Lung (tissue), 12 donors: ENCODE data around the gene PRPF38B. TPM values are rescaled to one million over a fixed set of nuclear protein-coding genes. Genes with fewer than 3 reads are reported as not detected.

ENCODE experiments used
- ATAC-seq: fragments of 200-7000 bp; cut with Tn5 transposase; one replicate; pipeline ENCODE4 v1.9.1; 2020; ENCODE audit warnings: moderate number of reproducible peaks; ENCODE audit not compliant: insufficient read depth, low FRiP score
- DNase-seq, 3 donors: peaks; one replicate each; pipeline ENCODE4 v3.0.0-alpha.2; 2013 to 2017
- H3K27ac ChIP-seq, 2 donors: one replicate each; pipeline ENCODE4 v1.5.1; 2013; ENCODE audit warnings: mild to moderate bottlenecking in 2 of 2, moderate library complexity in 2 of 2, control low read depth in 1 of 2, inconsistent platforms in 1 of 2, low read depth in 1 of 2, low read length in 1 of 2
- H3K27me3 ChIP-seq, 3 donors: one replicate each; pipeline ENCODE4 v1.5.1; 2013; ENCODE audit warnings: low read length in 2 of 3; ENCODE audit not compliant: control insufficient read depth in 3 of 3, insufficient read depth in 3 of 3
- H3K36me3 ChIP-seq, 4 donors: one replicate each; pipeline ENCODE4 v1.5.1; 2013; ENCODE audit warnings: low read length in 4 of 4, mild to moderate bottlenecking in 1 of 4, moderate library complexity in 1 of 4; ENCODE audit not compliant: control insufficient read depth in 4 of 4, insufficient read depth in 4 of 4
- H3K4me1 ChIP-seq, 5 donors: one replicate each; pipeline ENCODE4 v1.5.1; 2013; ENCODE audit warnings: low read length in 5 of 5, mild to moderate bottlenecking in 2 of 5, moderate library complexity in 1 of 5; ENCODE audit not compliant: control insufficient read depth in 5 of 5, insufficient read depth in 5 of 5
- H3K4me3 ChIP-seq: one replicate; pipeline ENCODE4 v1.5.1; 2013; ENCODE audit warnings: mild to moderate bottlenecking, control low read depth, moderate library complexity
- H3K9ac ChIP-seq, 2 donors: one replicate each; pipeline ENCODE4 v1.5.1; 2013; ENCODE audit warnings: low read length in 2 of 2, control low read depth in 1 of 2; ENCODE audit not compliant: insufficient read depth in 1 of 2
- H3K9me3 ChIP-seq, 4 donors: one replicate each; pipeline ENCODE4 v1.5.1; 2013; ENCODE audit warnings: low read length in 3 of 4, mild to moderate bottlenecking in 1 of 4, moderate library complexity in 1 of 4; ENCODE audit not compliant: control insufficient read depth in 4 of 4, insufficient read depth in 3 of 4
- CTCF ChIP-seq: IDR thresholded peaks from 2 replicates; pipeline ENCODE4 v1.5.1; 2012; ENCODE audit warnings: mild to moderate bottlenecking; ENCODE audit errors: control extremely low read depth, extremely low read depth
- WGBS, 2 donors: extraction: QIAGEN DNeasy Blood & Tissue Kit; methylation state at CpG; one replicate each; pipeline ENCODE4 v1.1.7; 2013; 5-methylcytosine and 5-hydroxymethylcytosine counted together
- polyA plus RNA-seq, 2 donors: library from polyadenylated mRNA; stranded (reverse); fragments of 200-250 nt; gene quantifications; one replicate each; pipeline ENCODE4 v1.2.1, GENCODE V29; 2013
- total RNA-seq, 2 donors: library from RNA; depleted of rRNA in 1 of 2; stranded (reverse); fragments of >200 nt in 1 of 2; gene quantifications; one replicate each; pipeline ENCODE4 v1.2.1, GENCODE V29; 2014 to 2021
- donor health status: control.
- donor health status: control.
- donor health status: Bipolar disorder and iron deficiency.
- donor health status: healthy.
- donor health status: DM: yes; HTN: yes; CAD: no.

PRPF38B gene
- total and polyA plus RNA-seq, 4 donors, result 26.8 to 38.3 (median 29.8) TPM

DNA sequence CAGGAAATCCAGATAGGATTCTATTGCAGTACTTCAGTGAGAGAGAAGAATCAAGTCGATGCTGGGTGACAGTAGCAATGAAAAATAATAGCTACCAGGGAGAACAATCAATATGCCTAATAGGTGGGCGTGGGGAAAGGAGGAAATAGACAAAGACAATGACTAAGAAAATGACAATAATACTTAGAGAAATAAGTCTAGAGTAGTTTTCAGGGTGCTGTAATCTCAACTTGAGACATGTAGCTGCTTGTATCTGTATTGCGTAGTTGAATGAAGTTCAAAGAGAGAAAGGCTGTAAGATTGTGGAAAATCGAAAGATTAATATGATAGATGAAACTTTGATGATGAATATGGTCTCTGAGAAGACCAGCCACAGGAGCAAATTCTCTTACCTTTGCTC lies 57.0 kb downstream of the PRPF38B start:
- H3K27me3 ChIP-seq, result no peaks in the 10 kb centered on the region
- H3K27ac ChIP-seq, result no peak overlapping the region
- H3K9ac ChIP-seq, result no peak overlapping the region
- DNase-seq (no peak), ATAC-seq (no peak)
- no peak for TF ChIP-seq CTCF
- peaks cover 0 to 8% (median 4%) of the 10 kb centered on the region in 5 donors for H3K4me1 ChIP-seq
- no peak overlapping the region for H3K4me3 ChIP-seq
- peaks cover 3 to 11% (median 5%) of the 10 kb centered on the region in 4 donors for H3K36me3 ChIP-seq
- WGBS, 2 donors, result 86 to 89% methylated on average over 4 of the region's 4 CpGs
- H3K9me3 ChIP-seq, result no peaks in the 10 kb centered on the region

GRCh38 chr1:108750476-108751181 lies 58.5 kb downstream of the PRPF38B start:
- DNase-seq, result no peak
- Histone ChIP-seq H3K36me3 (peaks cover 3 to 18% (median 11%) of the 10 kb centered on the region in 4 donors), H3K4me3 (no peak overlapping the region), H3K9me3 (no peaks in the 10 kb centered on the region), H3K9ac (no peak overlapping the region), H3K27me3 (no peaks in the 10 kb centered on the region), H3K4me1 (peaks cover 0 to 8% (median 4%) of the 10 kb centered on the region in 5 donors), H3K27ac (no peak overlapping the region)
- WGBS, 2 donors, result 93 to 94% methylated on average over 1 of the region's 1 CpG
- no peak for ATAC-seq
- no peak for TF ChIP-seq CTCF

Other genes starting within 250 kb of the PRPF38B start
- not detected for gene NBPF6, start 242.0 kb upstream of the PRPF38B start, total RNA-seq
- gene NBPF6, start 242.0 kb upstream of the PRPF38B start, polyA plus RNA-seq, result under 1 TPM in 1 of 2 donors, not detected in 1; 0.02 TPM
- 10 to 100 TPM; 14.8 to 24.6 TPM for gene EEIG2, start 132.2 kb upstream of the PRPF38B start, total RNA-seq
- gene EEIG2, start 132.2 kb upstream of the PRPF38B start, polyA plus RNA-seq, result 1 to 10 TPM; 3.7 to 4.7 TPM
- gene HENMT1, start 31.2 kb upstream of the PRPF38B start, total RNA-seq, result 1 to 10 TPM; 3.6 to 5.7 TPM
- gene HENMT1, start 31.2 kb upstream of the PRPF38B start, polyA plus RNA-seq, result 1 to 10 TPM; 3.4 to 7.8 TPM
- gene FNDC7, start 20.6 kb downstream of the PRPF38B start, total RNA-seq, result under 1 TPM; 0.06 TPM
- under 1 TPM in 1 of 2 donors, not detected in 1; 0.01 TPM for gene FNDC7, start 20.6 kb downstream of the PRPF38B start, polyA plus RNA-seq
- gene STXBP3, start 54.4 kb downstream of the PRPF38B start, total RNA-seq, result 10 to 100 TPM; 39.3 to 83.6 TPM
- 10 to 100 TPM; 33.6 to 40.7 TPM for gene STXBP3, start 54.4 kb downstream of the PRPF38B start, polyA plus RNA-seq
- under 1 TPM in 1 of 2 donors, not detected in 1; 0.31 TPM for gene AKNAD1, start 164.8 kb downstream of the PRPF38B start, total RNA-seq
- under 1 TPM; 0.02 to 0.22 TPM for gene AKNAD1, start 164.8 kb downstream of the PRPF38B start, polyA plus RNA-seq
- gene GPSM2, start 184.7 kb downstream of the PRPF38B start, total RNA-seq, result 10 to 100 TPM; 24.4 to 26.5 TPM
- gene GPSM2, start 184.7 kb downstream of the PRPF38B start, polyA plus RNA-seq, result 1 to 10 TPM; 5.9 to 6.5 TPM